ENCODE data around the gene HOXA1. TPM values are rescaled to one million over a fixed set of nuclear protein-coding genes. Genes with fewer than 3 reads are reported as not detected.

HOXA1 gene
- total RNA-seq, 1 donor from 2014 or later, result 0.41 TPM

DNA sequence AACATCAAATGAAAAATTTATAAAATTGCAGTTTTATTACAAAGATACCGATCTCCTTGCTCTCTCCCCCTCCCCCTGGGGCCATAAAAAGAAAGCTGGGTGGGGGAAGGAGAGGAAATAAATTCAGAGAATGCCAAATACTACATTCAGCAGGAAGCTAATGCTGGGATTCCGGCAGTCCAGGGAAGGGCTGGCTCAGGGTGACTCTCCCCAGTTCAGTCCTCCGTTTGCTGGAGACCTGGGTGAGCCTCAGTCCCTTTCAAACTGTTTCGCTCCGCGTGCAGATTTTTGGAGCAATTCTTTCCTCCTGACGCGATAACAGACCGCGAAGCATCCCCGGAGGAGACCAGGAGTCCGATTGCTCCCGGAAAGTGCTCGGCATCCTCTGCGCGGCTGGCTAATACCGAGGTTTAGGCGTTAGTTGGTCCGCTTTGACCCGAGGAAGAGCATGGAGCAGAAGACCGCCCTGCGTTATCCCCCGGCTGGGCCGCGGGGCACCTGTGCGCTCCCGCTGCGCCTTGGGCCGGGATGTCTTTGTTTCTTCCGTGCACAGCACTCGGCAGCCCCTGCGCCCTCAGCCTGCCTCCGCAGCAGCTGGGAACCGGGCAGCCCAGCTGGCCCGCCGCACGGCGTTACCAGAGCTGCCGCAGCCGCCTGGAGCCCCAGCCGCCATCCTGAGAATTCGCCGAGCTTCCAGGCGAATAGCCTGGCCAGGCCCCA lies 10.5 kb upstream of the HOXA1 start:
- intact Hi-C loops (cut with micrococcal nuclease), result no loop called here

DNA sequence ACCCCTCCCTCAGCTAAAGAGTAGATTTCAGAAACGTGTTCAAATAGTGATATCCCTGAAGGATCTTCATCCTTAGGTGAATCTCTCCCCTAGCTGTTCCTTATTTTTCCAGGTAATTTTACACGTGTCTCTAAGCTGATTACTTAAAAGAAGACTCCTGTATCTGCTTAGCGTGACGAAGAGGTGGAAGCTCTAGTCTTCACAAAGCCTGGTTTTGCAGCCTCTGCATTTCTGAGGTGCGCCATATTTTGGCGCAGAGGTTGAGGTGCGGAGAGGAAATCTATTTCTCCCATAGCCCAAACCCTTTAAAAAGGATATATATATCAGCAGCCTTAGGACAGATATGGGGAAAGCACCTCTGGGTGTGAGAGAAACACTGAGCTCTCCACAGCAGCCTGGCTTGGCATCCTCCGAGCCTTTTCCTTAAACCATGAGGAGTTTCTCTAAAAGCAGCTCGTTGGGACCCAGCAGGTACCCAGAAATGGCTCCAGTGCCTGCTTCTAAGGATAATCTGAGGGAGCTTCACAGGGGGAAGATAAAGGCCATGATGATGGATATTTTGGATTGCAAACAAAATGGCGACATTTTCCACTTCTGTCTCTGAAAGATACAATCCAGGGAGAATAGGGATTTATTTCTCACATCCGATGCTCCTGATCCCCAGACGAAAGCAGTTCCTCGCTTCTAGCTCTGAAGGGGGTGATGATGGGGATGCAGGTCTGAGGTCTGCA lies 9.7 kb upstream of the HOXA1 start:
- intact Hi-C loops (cut with micrococcal nuclease), result no loop called here

DNA sequence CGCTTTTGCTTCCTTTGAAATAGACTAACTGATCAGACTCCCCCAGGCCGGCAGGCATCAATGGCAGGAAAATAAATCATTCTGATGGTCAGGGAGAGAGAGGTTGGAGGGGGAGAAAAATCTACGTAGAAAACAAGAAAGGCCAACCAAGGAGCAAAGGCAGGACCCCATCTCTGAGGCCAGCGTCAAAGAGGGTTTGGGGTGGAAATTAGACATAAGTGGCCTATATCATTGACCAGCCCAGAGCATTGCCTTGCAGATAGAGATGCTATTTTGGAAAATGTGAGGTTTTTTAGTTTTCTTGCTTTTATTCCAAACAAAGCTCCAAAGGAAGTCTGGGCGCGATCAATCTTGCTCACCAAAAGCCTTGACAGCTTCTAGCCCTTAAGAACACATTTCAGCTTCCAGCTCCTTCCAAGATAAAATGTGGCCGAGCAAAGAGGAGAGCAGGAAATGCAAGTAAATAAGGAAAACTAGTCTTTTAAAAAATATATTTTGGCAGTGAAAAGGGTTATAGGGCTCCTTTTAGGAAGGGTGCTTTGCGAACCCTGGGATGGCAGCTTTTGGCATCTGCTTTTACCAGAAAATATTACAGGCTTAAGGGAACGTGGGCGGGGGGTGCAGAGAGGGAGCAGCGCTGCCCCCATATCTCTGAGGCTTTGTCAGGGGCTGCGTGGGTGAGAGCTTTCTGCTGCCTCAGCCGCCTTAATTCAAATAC lies 8.7 kb upstream of the HOXA1 start:
- intact Hi-C loops (cut with micrococcal nuclease), result no loop called here

- intact Hi-C loops (cut with micrococcal nuclease), result no loop called here
Observed at GRCh38 chr7:27103489-27104226, 7.9 kb upstream of the HOXA1 start.

DNA sequence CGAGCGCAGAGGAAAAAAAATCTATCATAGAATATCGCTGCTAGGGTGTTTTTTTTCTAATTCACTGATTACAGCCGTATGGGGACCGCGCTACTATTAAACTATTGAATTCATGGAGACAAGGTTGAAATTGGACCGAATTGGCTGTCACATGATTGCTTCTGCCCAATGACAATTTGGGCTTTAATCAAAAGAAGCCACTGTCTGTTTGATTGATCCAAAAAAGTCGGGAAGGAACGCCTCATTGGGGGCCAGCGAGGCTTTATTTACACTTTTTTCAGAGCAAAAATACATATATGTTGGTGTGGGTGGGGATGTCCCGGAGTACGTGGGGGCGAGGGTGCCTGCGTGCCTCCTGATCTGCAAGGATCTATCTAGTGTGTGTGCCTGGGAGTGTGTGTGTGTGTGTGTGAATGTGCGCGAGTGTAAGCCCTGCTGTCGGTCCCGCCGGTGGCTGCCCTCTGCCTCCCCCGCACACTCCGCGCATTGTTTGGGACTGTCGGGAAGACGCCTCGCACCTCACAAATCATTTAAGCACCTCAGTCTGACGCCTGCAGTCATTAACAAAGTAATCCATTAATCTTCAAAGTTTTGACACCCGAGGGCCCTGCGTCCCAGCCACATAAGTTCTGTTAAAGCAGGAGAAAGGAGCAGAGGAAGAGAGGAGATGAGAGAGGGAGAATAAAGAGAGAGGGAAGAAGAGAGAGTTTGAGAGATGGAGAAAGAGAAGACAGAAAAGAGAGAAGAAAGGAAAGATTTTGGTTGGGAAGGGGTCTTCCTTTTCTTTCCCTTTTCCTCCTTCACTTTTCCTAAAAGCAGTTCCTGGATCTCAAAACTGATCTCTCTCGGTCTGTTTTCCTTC lies 7.0 kb upstream of the HOXA1 start, which contains the start of gene HOXA2:
TSS of gene HOXA2 (minus strand) at position 103 of the 862 bp plus-strand sequence. CDS start 183 bp downstream, outside the sequence.
- intact Hi-C loops (cut with micrococcal nuclease), result no loop called here

- intact Hi-C loops (cut with micrococcal nuclease), result no loop called here
Observed at GRCh38 chr7:27101957-27102580, 6.3 kb upstream of the HOXA1 start.

DNA sequence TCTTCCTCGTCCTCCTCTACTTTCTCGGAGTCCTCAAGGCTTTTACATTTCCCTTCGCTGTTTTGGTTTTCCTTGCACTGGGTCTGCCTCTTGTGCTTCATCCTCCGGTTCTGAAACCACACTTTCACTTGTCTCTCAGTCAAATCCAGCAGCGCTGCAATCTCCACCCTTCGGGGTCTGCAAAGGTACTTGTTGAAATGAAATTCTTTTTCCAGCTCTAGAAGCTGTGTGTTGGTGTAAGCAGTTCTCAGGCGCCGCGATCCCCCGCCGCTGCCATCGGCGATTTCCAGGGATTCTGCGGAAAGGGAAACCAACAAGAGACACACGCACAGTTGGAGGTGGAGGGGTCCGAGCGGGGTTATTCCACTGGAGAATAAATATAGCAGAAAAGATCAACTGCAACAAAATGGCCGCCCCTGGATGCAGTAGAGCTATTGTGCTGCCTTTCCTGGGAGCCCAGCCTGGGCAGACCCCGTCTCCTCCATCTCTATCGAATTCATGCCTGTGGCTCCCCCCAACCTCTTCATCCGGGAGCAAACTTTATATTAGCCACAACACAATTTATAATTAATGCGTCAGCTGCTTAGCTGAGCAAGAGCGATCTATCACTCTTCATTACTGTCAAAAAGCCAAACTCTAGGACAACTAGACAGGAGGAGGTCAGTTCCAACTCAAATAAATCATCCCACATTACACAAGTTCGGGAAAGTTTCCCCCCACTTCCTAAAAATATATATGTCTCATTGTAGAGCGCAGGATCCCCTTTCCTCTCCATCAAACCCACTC lies 5.6 kb upstream of the HOXA1 start:
- intact Hi-C loops (cut with micrococcal nuclease), result no loop called here

GRCh38 chr7:27100694-27101170 lies 4.9 kb upstream of the HOXA1 start:
- intact Hi-C loops (cut with micrococcal nuclease), result no loop called here

DNA sequence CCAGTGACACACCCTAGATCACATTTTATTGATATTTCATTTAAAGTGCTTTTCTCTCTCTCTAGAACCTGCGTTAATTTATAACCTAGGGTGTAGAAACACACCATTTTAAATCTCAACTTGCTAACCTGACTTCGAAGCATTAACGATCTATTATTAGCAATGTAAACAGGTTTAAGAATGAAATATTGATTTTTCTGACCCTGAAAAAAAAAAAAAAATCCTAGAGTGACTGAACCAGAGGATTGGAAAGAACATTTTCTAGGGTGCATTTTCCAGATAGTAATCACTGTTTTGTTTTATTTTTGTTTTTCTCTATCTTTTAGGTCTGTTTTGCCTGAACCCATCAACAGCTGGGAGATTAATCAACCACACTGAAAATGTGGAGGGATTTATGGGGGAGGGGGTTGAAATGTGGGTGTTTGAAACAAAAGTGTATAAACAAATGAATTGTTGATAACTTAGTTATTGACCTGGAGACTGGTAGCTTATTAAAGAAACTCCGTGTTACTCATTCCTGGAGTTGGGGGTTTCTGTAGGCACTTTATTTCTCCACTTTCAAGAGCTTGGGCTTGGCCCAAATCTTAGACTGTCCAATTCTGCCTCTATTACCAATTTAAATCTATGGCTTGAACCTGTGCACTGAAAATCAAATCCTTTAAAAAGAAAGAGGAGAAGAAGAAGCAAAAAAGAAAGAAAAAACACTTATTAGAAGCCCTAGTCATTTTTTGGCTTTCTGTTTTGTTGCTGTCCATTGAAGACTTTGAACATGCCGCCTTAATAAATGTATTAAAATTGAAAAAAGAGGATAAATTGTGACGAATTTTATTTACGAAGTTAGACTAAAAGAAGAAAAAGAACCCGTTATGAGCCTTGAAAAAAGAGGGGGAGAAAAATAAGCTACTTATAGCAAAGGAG lies 3.9 kb upstream of the HOXA1 start:
- intact Hi-C loops (cut with micrococcal nuclease), result loop anchor here (10.0 kb wide), 1 partner anchor 145 kb away; the partner anchor contains the start of gene EVX1

DNA sequence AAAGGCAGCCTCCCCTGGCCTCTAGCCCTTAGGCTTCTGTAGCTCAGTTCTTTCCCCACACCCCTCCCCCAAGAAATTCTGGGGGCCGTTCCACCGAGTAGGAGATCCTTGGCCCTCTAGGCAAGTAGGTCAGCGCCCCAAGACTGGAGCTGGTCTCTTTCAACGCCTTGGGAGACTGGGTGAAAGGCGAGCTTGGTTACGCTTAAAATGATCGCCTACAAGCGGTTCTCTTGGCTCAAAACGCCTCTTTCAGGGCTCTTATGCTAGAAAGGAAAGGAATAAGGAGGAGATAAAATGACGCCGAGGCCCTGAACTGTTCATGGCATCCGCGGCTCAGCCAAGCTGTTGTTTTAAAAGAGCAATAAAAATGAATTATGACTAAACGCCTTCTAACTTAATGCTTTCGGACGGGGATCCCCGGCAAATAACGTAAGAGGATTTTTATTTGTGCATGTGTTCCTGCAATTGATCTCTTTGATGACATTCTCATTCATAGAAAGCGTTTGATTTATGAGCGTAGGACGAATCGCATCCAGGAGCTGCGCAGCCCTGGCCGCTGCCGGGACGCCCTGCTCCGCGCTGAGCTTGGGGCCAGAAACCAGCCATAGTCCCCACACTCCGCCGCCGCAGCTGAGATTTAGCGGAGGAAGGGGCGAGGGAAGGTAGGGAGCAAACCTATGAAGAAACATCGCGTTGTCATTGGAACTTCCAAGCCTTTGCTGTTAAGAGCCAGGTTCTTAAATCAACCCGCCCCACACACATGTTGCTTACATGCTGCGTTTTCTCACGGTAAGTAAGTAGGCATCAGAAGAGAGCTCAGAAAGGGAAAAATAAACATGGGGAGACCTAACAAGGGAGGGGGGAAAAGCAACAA lies 3.0 kb upstream of the HOXA1 start:
- intact Hi-C loops (cut with micrococcal nuclease), result loop anchor here (10.0 kb wide), 1 partner anchor 146 kb away; the partner anchor contains the start of gene EVX1

DNA sequence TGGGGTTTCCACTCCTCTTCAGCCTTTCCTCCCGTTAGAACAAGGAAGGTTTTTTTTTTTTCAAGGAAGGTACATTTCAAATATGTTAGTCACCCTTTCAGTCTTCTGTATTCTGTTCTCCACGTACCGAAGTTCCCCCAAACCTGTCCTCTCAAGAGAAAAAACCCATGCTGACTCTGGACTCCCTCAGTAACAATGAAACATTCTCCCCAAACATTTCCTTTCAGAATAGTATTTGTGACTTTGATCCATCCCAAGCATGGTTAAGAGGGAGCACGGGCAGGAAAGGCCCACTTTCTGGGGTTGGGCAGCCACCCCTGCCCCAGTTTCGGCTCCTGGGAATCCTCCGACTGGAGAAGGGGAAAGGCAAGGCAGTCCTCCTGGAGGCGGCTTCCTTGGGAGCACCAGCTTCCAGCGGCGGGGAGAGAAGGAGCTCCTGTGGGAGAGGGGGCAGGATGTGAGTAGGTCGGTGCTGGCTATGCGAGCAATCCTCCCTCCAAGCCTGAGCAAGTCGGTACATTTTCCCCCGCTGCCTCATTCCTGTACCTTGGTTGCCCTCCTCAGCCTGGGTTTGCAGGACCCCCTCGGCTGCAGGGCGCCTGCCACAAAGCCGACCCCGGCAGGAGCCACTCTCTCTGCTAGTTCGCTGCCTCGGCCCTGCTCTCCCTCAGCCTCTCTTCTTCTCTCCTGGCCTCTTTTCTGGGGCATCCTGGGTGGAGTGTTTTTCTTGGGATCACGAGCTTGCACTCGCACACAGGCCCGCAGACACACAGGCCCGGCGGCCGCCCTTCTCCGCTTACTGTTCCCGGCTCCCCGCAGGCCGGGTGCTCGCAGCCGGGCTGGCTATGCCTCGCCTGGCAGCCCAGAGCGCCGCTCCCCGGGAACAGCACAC lies 2.1 kb upstream of the HOXA1 start:
- intact Hi-C loops (cut with micrococcal nuclease), result loop anchor here (2.0 to 10.0 kb wide), 4 partner anchors 53 to 233 kb away; partner anchors contain the start of genes EVX1 and SKAP2

- intact Hi-C loops (cut with micrococcal nuclease), result loop anchor here (1.0 to 10.0 kb wide), 6 partner anchors 34 to 1235 kb away; partner anchors contain the start of genes EVX1 and SKAP2
Observed at GRCh38 chr7:27096768-27097514, 1.1 kb upstream of the HOXA1 start.

DNA sequence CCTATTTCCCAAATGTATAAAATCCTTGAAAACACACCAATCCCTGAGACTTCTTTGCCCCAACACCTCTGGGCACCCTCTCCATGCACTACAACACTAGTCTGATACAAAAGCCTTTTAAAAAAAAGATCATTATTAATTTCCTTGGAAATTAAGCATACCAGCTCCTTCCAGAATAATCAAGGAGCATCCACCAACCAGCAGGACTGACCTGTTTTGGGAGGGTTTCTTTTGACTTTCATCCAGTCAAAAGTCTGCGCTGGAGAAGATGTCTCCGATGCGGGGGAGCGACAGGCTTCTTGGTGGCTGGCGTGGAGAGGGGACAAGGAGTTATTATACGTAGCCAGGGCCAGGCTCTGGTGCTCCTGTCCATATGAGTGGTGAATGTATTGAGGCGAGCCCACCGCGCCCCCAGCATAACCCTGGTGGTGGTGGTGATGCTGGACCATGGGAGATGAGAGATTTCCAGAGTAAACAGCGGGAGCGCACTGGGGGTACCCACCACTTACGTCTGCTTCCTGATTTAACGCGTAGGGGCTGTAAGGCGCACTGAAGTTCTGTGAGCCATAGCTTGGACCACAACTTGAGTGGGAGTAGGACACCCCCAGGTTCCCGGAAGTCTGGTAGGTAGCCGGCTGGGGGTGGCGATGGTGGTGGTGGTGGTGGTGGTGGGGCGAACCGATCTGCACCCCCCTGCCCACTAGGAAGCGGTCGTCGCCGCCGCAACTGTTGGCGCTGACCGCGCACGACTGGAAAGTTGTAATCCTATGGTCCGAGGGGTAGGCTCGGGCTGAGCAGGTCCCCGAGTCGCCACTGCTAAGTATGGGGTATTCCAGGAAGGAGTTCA lies 527 bp downstream of the HOXA1 start:
- intact Hi-C loops (cut with micrococcal nuclease), result loop anchor here (10.0 kb wide), 1 partner anchor 150 kb away; the partner anchor contains the start of gene EVX1

Measured in T-helper 2 cell treated with Interferon-gamma antibody and Interleukin-4, amounts not matched to agents 100 ng/mL and 5 ng/mL, for 36 hours (primary cell).